Midbrain (tissue), 1 donor: ENCODE results near the gene NDFIP1.

Source experiments
- DNase-seq: peaks from one replicate; lab custom pipeline; 2025; lab: John Stamatoyannopoulos, UW

Gene NDFIP1

GRCh38 chr5:142189813-142190212, 81.2 kb downstream of the NDFIP1 start:
- DNase-seq: no peak

GRCh38 chr5:142191776-142192175, 83.2 kb downstream of the NDFIP1 start:
- DNase-seq: no peak

- no peak for DNase-seq
Observed at GRCh38 chr5:142192286-142193113, 83.9 kb downstream of the NDFIP1 start.

- DNase-seq: no peak
Observed at GRCh38 chr5:142193114-142193428, 84.5 kb downstream of the NDFIP1 start.

- no peak for DNase-seq
Observed at GRCh38 chr5:142197098-142197497, 88.5 kb downstream of the NDFIP1 start.

- no peak for DNase-seq
Observed at GRCh38 chr5:142197781-142198180, 89.2 kb downstream of the NDFIP1 start.

GRCh38 chr5:142199388-142199787, 90.8 kb downstream of the NDFIP1 start:
- no peak for DNase-seq

GRCh38 chr5:142200387-142200786, 91.8 kb downstream of the NDFIP1 start:
- no peak for DNase-seq

GRCh38 chr5:142201471-142201887, 92.9 kb downstream of the NDFIP1 start:
- no peak for DNase-seq

- DNase-seq: no peak
Observed at GRCh38 chr5:142202282-142202681, 93.7 kb downstream of the NDFIP1 start.
